Measurements from ENCODE around the gene CISD1.
A peak's percentile ranks its signal among the peaks of the same experiment; 100 is the strongest.

Gene CISD1

GRCh38 chr10:58307676-58308075 lies 38.7 kb downstream of the CISD1 start:
- no peak for DNase-seq (ENCODE audit: low read depth in 2 of 2)

- no peak for DNase-seq (ENCODE audit: low read depth in 2 of 2)
Observed at GRCh38 chr10:58311026-58311425, 42.1 kb downstream of the CISD1 start.

GRCh38 chr10:58316874-58317273 lies 47.9 kb downstream of the CISD1 start:
- DNase-seq (ENCODE audit: low read depth in 2 of 2): no peak

- DNase-seq (ENCODE audit: low read depth in 2 of 2): no peak
Observed at GRCh38 chr10:58318346-58318745, 49.4 kb downstream of the CISD1 start.

- no peak for DNase-seq (ENCODE audit: low read depth in 2 of 2)
Observed at GRCh38 chr10:58319599-58319998, 50.6 kb downstream of the CISD1 start.

GRCh38 chr10:58320351-58321049 lies 51.5 kb downstream of the CISD1 start:
- DNase-seq (ENCODE audit: low read depth in 2 of 2): no peak

- no peak for DNase-seq (ENCODE audit: low read depth in 2 of 2)
Observed at GRCh38 chr10:58322072-58322834, 53.3 kb downstream of the CISD1 start.

- DNase-seq (ENCODE audit: low read depth in 2 of 2): no peak
Observed at GRCh38 chr10:58322835-58323209, 53.9 kb downstream of the CISD1 start.

GRCh38 chr10:58326967-58327381 lies 58.0 kb downstream of the CISD1 start:
- peak; percentile 5 to 13 for DNase-seq (ENCODE audit: low read depth in 2 of 2)

- DNase-seq (ENCODE audit: low read depth in 2 of 2): no peak
Observed at GRCh38 chr10:58328233-58328632, 59.3 kb downstream of the CISD1 start.

- no peak for DNase-seq (ENCODE audit: low read depth in 2 of 2)
Observed at GRCh38 chr10:58330431-58330830, 61.5 kb downstream of the CISD1 start.

GRCh38 chr10:58331646-58332045 lies 62.7 kb downstream of the CISD1 start:
- DNase-seq (ENCODE audit: low read depth in 2 of 2): no peak

GRCh38 chr10:58334817-58335305 lies 65.9 kb downstream of the CISD1 start, which contains the start of gene UBE2D1:
Gene UBE2D1 (plus strand): TSS chr10:58335006. CDS start chr10:58335202, 196 bp downstream.
- peak; percentile 24 to 35 for DNase-seq (ENCODE audit: low read depth in 2 of 2)

GRCh38 chr10:58335306-58336005 lies 66.5 kb downstream of the CISD1 start:
- DNase-seq (ENCODE audit: low read depth in 2 of 2): no peak

GRCh38 chr10:58336242-58336641 lies 67.3 kb downstream of the CISD1 start:
- no peak for DNase-seq (ENCODE audit: low read depth in 2 of 2)
